Measurements from ENCODE around the gene UGT2B10. TPM values are rescaled to one million over a fixed set of nuclear protein-coding genes. Genes with fewer than 3 reads are reported as not detected.
A peak's percentile ranks its signal among the peaks of the same experiment; 100 is the strongest.
"Not testable (repeated sequence)": the region's sequence is repeated elsewhere in the genome, so short reads cannot be mapped to it uniquely, and the experiment has no call there.

UGT2B10 gene
- total RNA-seq, 1 experiment from 2014 or later, result 0.25 TPM

DNA sequence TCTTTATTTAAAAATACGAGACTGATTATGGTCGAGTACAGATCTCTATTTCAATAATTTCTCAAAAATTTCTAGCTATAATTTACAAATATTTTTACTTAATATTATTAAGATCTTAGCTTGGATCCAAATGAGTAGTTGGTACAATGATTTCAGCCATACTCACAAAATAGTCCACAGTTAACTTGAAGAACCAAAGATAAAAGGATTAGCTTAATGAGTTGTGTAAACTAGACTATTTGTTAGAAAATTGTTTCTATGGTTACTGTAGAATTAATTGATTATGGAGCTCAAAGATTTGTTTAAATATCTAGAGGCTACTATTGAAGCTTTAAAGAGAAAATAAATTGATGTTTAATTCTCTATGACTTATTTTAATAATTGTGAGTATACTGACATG, 1.6 kb downstream of the UGT2B10 start:
- no peaks in the 10 kb centered on the region for H3K4me1 ChIP-seq
- Mint-ChIP-seq H3K36me3 (ENCODE audit: insufficient read depth, unreplicated experiment) (no peaks in the 10 kb centered on the region), H3K4me1 (ENCODE audit: low read depth, unreplicated experiment) (peaks cover 11% of the 10 kb centered on the region), H3K27ac (ENCODE audit: unreplicated experiment) (no peak overlapping the region), H3K27me3 (ENCODE audit: insufficient read depth, unreplicated experiment) (no peaks in the 10 kb centered on the region), H3K9me3 (ENCODE audit: unreplicated experiment) (peaks cover 15% of the 10 kb centered on the region), H3K4me3 (ENCODE audit: unreplicated experiment) (no peak overlapping the region)
- intact Hi-C loops (cut with micrococcal nuclease; ENCODE audit: unreplicated experiment), result loop anchor here (5.0 kb wide), 1 partner anchor 85 kb away; no protein-coding TSS in a partner anchor
- ChIA-PET POLR2A (no interaction called here), CTCF (no interaction called here)
- H3K4me3 ChIP-seq (ENCODE audit: low read depth, low read length), result no peak overlapping the region
- TF ChIP-seq, protein P1, sequence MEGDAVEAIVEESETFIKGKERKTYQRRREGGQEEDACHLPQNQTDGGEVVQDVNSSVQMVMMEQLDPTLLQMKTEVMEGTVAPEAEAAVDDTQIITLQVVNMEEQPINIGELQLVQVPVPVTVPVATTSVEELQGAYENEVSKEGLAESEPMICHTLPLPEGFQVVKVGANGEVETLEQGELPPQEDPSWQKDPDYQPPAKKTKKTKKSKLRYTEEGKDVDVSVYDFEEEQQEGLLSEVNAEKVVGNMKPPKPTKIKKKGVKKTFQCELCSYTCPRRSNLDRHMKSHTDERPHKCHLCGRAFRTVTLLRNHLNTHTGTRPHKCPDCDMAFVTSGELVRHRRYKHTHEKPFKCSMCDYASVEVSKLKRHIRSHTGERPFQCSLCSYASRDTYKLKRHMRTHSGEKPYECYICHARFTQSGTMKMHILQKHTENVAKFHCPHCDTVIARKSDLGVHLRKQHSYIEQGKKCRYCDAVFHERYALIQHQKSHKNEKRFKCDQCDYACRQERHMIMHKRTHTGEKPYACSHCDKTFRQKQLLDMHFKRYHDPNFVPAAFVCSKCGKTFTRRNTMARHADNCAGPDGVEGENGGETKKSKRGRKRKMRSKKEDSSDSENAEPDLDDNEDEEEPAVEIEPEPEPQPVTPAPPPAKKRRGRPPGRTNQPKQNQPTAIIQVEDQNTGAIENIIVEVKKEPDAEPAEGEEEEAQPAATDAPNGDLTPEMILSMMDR (IDR thresholded peaks at IDR 0.05; ENCODE audit: insufficient read depth in 1 of 2, low read depth in 1 of 2, low read length in 1 of 2, severe bottlenecking in 1 of 2, unreplicated experiment in 1 of 2), result no peak
- no peaks in the 10 kb centered on the region for H3K36me3 ChIP-seq (ENCODE audit: control insufficient read depth, insufficient read depth, low read length)
- DNase-seq, result no peak
- H3K27me3 ChIP-seq (replicated peaks; ENCODE audit: control insufficient read depth, insufficient read depth, low read length), result no peaks in the 10 kb centered on the region
- H3K9me3 ChIP-seq, result no peaks in the 10 kb centered on the region
- BruUV-seq (replicated peaks), result no TSS peak

DNA sequence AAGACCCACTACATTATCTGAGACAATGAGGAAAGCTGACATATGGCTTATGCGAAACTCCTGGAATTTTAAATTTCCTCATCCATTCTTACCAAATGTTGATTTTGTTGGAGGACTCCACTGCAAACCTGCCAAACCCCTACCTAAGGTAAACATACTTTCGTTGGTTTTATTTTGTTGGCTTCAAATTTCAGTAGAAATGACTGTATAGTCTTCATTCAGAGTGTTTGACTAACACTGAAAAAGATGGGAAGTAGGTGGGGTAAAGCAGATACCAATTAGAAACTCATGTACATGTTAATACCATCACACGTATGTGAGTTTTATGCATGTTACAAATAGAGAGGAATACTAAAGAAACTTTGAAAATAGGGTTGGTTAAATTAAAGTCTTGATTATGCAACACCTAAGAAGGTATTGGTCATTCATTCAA, 2.3 kb downstream of the UGT2B10 start:
- H3K27me3 ChIP-seq (replicated peaks; ENCODE audit: control insufficient read depth, insufficient read depth, low read length); BruUV-seq (replicated peaks); H3K36me3 ChIP-seq (ENCODE audit: control insufficient read depth, insufficient read depth, low read length); CTCF ChIA-PET; H3K27me3 Mint-ChIP-seq (ENCODE audit: insufficient read depth, unreplicated experiment); POLR2A ChIA-PET; H3K9me3 ChIP-seq; H3K36me3 Mint-ChIP-seq (ENCODE audit: insufficient read depth, unreplicated experiment); H3K4me3 ChIP-seq (ENCODE audit: low read depth, low read length); H3K4me1 ChIP-seq: not testable (repeated sequence)
- H3K27ac Mint-ChIP-seq (ENCODE audit: unreplicated experiment), result peak overlapping the region; percentile 77
- peaks cover 11% of the 10 kb centered on the region for H3K4me1 Mint-ChIP-seq (ENCODE audit: low read depth, unreplicated experiment)
- peak in 1 of 2 experiments; percentile 19 for DNase-seq
- intact Hi-C loops (cut with micrococcal nuclease; ENCODE audit: unreplicated experiment), result loop anchor here (1.0 to 5.0 kb wide), 3 partner anchors 47 to 86 kb away; no protein-coding TSS in a partner anchor
- H3K9me3 Mint-ChIP-seq (ENCODE audit: unreplicated experiment), result peaks cover 15% of the 10 kb centered on the region
- H3K4me3 Mint-ChIP-seq (ENCODE audit: unreplicated experiment), result peak overlapping the region; percentile 51

DNA sequence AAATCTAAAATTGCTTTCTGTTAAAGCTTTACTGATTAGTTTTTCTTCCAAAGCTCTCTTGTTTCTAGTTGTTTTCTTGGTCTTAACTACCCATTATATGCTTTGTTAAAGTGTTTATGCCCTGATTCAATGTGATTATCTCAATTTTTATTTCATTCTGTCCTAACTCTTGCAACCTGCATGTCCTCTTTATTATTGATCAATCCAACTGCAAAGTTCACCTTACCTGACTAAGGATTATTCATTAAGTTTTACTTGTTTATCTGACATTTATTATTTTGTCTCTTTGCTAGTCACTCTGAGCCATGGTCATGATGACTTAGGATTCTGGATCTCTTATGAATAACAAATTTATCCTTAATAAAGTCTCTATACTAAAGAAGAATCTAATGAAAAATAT, 15.8 kb downstream of the UGT2B10 start:
- no peaks in the 10 kb centered on the region for H3K27me3 ChIP-seq (replicated peaks; ENCODE audit: control insufficient read depth, insufficient read depth, low read length)
- Mint-ChIP-seq H3K9me3 (ENCODE audit: unreplicated experiment) (peaks cover 16% of the 10 kb centered on the region), H3K27ac (ENCODE audit: unreplicated experiment) (no peak overlapping the region), H3K36me3 (ENCODE audit: insufficient read depth, unreplicated experiment) (no peaks in the 10 kb centered on the region), H3K4me3 (ENCODE audit: unreplicated experiment) (no peak overlapping the region), H3K27me3 (ENCODE audit: insufficient read depth, unreplicated experiment) (no peaks in the 10 kb centered on the region), H3K4me1 (ENCODE audit: low read depth, unreplicated experiment) (no peaks in the 10 kb centered on the region)
- no peaks in the 10 kb centered on the region for H3K36me3 ChIP-seq (ENCODE audit: control insufficient read depth, insufficient read depth, low read length)
- no peak for DNase-seq
- TF ChIP-seq, protein P1 (IDR thresholded peaks at IDR 0.05; ENCODE audit: insufficient read depth in 1 of 2, low read depth in 1 of 2, low read length in 1 of 2, severe bottlenecking in 1 of 2, unreplicated experiment in 1 of 2), result no peak
- CTCF ChIA-PET, result no interaction called here
- peaks cover 4% of the 10 kb centered on the region; the same call in 1 of the 2 replicates for H3K9me3 ChIP-seq
- H3K4me3 ChIP-seq (ENCODE audit: low read depth, low read length), result no peak overlapping the region
- no TSS peak for BruUV-seq (replicated peaks)
- H3K4me1 ChIP-seq, result 0 out of 2 replicates have a peak, but pooled peaks cover 3% of the 10 kb centered on the region
- POLR2A ChIA-PET, result no interaction called here
- intact Hi-C loops (cut with micrococcal nuclease; ENCODE audit: unreplicated experiment), result no loop called here

DNA sequence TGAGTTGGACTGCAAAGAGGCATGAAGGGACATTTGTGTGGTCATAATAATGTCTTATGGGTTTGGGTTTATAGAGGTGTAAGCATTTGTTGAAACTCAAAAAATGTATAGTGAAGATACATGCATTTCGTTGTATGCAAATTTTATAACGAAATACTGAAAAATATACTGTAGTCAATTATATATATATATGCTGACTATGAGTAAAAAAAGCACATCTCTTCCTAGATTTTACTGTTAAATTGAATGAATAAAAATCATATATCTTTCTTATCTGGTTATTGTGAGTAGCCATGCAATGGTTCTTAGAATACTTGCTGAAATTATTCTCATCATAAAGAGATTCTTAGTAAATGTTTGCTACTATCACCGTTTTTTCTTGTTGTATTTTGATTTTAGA, 34.5 kb downstream of the UGT2B10 start:
- no peak overlapping the region for H3K4me3 Mint-ChIP-seq (ENCODE audit: unreplicated experiment)
- no peak for DNase-seq
- no peaks in the 10 kb centered on the region for H3K36me3 Mint-ChIP-seq (ENCODE audit: insufficient read depth, unreplicated experiment)
- TF ChIP-seq, protein P1 (IDR thresholded peaks at IDR 0.05; ENCODE audit: insufficient read depth in 1 of 2, low read depth in 1 of 2, low read length in 1 of 2, severe bottlenecking in 1 of 2, unreplicated experiment in 1 of 2), result no peak
- no peaks in the 10 kb centered on the region for H3K36me3 ChIP-seq (ENCODE audit: control insufficient read depth, insufficient read depth, low read length)
- BruUV-seq (replicated peaks), result no TSS peak
- no peaks in the 10 kb centered on the region for H3K27me3 ChIP-seq (replicated peaks; ENCODE audit: control insufficient read depth, insufficient read depth, low read length)
- peaks cover 40% of the 10 kb centered on the region for H3K9me3 Mint-ChIP-seq (ENCODE audit: unreplicated experiment)
- H3K27ac Mint-ChIP-seq (ENCODE audit: unreplicated experiment), result no peak overlapping the region
- no peak overlapping the region for H3K4me3 ChIP-seq (ENCODE audit: low read depth, low read length)
- H3K4me1 ChIP-seq, result no peaks in the 10 kb centered on the region
- no peaks in the 10 kb centered on the region for H3K27me3 Mint-ChIP-seq (ENCODE audit: insufficient read depth, unreplicated experiment)
- H3K4me1 Mint-ChIP-seq (ENCODE audit: low read depth, unreplicated experiment), result no peaks in the 10 kb centered on the region
- ChIA-PET CTCF (no interaction called here), POLR2A (no interaction called here)
- intact Hi-C loops (cut with micrococcal nuclease; ENCODE audit: unreplicated experiment), result no loop called here
- peaks cover 15% of the 10 kb centered on the region for H3K9me3 ChIP-seq
